ENCODE results near the gene OOSP1.
"Not testable (repeated sequence)": the region's sequence is repeated elsewhere in the genome, so short reads cannot be mapped to it uniquely, and the experiment has no call there.

Gene OOSP1

GRCh38 chr11:59966201-59966600 lies 28.0 kb downstream of the OOSP1 start:
- TF ChIP-seq CTCF (IDR thresholded peaks at IDR 0.05; ENCODE audit: low read length, missing control alignments): no peak
- no peak for DNase-seq (ENCODE audit: low read depth)
- H3K4me3 ChIP-seq (replicated peaks; ENCODE audit: low read depth, low read length): no peak overlapping the region

DNA sequence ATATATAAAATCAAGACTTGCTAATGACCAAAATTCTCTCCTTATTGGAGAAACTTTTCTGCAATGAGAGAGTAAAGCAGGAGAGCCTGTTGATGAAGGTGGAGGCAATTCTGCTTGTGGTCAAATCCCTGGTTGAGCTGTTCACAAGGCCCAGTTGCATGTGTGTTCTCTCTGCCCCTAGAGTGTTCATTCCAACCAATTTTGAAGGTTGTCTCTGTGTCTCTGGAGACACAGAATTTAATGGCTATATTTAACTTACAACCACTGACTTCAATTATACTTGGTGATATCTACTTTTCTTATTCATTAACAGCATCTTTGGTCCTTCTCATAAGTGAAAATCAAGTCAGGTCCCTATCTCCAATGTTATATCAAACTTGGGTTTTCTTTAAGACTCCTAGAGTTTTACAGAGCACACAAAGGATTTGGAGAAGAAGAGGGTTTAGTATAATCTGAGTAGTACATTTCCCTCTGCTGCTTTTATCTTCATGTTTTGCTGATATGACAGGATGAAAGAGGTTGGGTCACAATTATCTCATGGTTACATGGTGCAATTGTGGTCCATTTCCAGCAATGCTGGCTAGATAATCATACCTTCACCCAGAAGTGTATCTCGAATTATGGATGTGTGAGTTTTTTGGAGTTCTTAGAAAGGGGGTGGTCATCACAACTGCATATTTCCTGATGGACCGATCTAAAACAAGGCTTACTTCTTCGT lies 29.6 kb downstream of the OOSP1 start:
- no peak overlapping the region for H3K4me3 ChIP-seq (replicated peaks; ENCODE audit: low read depth, low read length)
- DNase-seq (ENCODE audit: low read depth): no peak
- TF ChIP-seq CTCF (IDR thresholded peaks at IDR 0.05; ENCODE audit: low read length, missing control alignments): no peak

DNA sequence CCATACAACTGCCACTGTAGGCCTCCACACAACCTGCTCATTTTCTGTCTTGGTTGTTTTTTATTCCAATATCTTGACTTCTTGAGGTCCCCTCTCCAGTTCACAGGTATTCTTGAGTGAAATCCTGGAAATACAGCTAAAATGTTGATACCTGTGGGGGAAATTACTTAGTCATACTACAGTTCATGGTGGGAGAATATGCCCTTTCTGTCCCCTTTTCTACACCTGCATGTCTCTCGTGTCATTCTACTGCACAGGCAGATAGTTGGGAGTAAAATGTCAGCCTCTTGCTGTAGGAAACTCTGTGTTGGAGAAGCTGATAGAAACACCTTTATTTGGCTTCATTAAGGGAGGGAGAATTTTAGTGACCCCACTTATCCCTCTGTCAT lies 30.2 kb downstream of the OOSP1 start:
- H3K4me3 ChIP-seq (replicated peaks; ENCODE audit: low read depth, low read length): no peak overlapping the region
- DNase-seq (ENCODE audit: low read depth): no peak
- TF ChIP-seq CTCF (IDR thresholded peaks at IDR 0.05; ENCODE audit: low read length, missing control alignments): no peak

- H3K4me3 ChIP-seq (replicated peaks; ENCODE audit: low read depth, low read length): no peak overlapping the region
- TF ChIP-seq CTCF (IDR thresholded peaks at IDR 0.05; ENCODE audit: low read length, missing control alignments): no peak
- DNase-seq (ENCODE audit: low read depth): no peak
Observed at GRCh38 chr11:59973097-59973496, 34.9 kb downstream of the OOSP1 start.

- TF ChIP-seq CTCF (IDR thresholded peaks at IDR 0.05; ENCODE audit: low read length, missing control alignments): no peak
- no peak for DNase-seq (ENCODE audit: low read depth)
- no peak overlapping the region for H3K4me3 ChIP-seq (replicated peaks; ENCODE audit: low read depth, low read length)
Observed at GRCh38 chr11:59981106-59981770, 43.0 kb downstream of the OOSP1 start.

GRCh38 chr11:59982037-59982436 lies 43.8 kb downstream of the OOSP1 start:
- H3K4me3 ChIP-seq (replicated peaks; ENCODE audit: low read depth, low read length); DNase-seq (ENCODE audit: low read depth): not testable (repeated sequence)

DNA sequence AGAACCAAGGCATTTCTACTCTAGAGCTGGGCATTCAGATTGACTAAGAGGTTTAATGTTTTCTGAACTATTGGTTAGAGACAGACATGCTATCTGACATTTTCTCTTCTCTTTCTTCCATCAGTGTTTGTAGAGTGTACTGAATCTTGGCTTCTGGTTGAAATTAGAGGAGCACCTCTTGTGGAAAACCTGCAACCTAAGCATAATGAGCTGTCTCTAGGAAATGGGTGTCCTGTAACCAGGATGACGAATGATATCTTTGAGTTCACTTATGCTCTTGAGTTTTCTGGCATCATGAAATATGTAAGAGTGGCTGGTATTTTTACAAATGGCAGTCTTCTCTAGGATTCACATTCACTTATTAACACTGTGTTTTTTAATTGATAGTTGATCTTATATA lies 45.0 kb downstream of the OOSP1 start:
- no peak overlapping the region for H3K4me3 ChIP-seq (replicated peaks; ENCODE audit: low read depth, low read length)
- no peak for TF ChIP-seq CTCF (IDR thresholded peaks at IDR 0.05; ENCODE audit: low read length, missing control alignments)
- no peak for DNase-seq (ENCODE audit: low read depth)

Data from fibroblast of pulmonary artery (primary cell).